22Rv1 (cell line): ENCODE measurements around the gene MKKS.

Experiments used
- CTCF ChIP-seq: fragments of 450-650 bp; IDR thresholded peaks from 2 replicates; pipeline ENCODE4 v1.5.1; 2017; ENCODE audit warnings: mild to moderate bottlenecking
- ZFX ChIP-seq: fragments of 450-650 bp; IDR thresholded peaks from 2 replicates; pipeline ENCODE4 v1.6.1; 2017; ENCODE audit warnings: antibody characterized with exemption, borderline replicate concordance

GRCh38 chr20:10385850-10386544, 48.0 kb downstream of the MKKS start:
- TF ChIP-seq CTCF (no peak), ZFX (no peak)
